GM21717 (cell line): ENCODE results near the gene SEMA4C.
"Not testable (repeated sequence)": the region's sequence is repeated elsewhere in the genome, so short reads cannot be mapped to it uniquely, and the experiment has no call there.

Experiments used
- ATAC-seq: cut with Tn5 transposase; IDR thresholded peaks from one replicate; pipeline ENCODE4 v1.9.1; 2021; ENCODE audit warnings: mild to moderate bottlenecking, moderate library complexity; ENCODE audit not compliant: unreplicated experiment

Gene SEMA4C

GRCh38 chr2:96898641-96899412 lies 28.9 kb upstream of the SEMA4C start:
- no peak for ATAC-seq

- ATAC-seq: no peak
Observed at GRCh38 chr2:96898135-96898505, 28.2 kb upstream of the SEMA4C start.

GRCh38 chr2:96897491-96898134 lies 27.7 kb upstream of the SEMA4C start:
- no peak for ATAC-seq

- ATAC-seq: no peak
Observed at GRCh38 chr2:96895746-96896651, 26.1 kb upstream of the SEMA4C start.

GRCh38 chr2:96895032-96895745 lies 25.3 kb upstream of the SEMA4C start:
- no peak for ATAC-seq

GRCh38 chr2:96894151-96894531 lies 24.3 kb upstream of the SEMA4C start:
- ATAC-seq: no peak

GRCh38 chr2:96893289-96894150 lies 23.6 kb upstream of the SEMA4C start:
- ATAC-seq: no peak

GRCh38 chr2:96891591-96892333 lies 21.9 kb upstream of the SEMA4C start:
- no peak for ATAC-seq

GRCh38 chr2:96890726-96891385 lies 21.0 kb upstream of the SEMA4C start:
- no peak for ATAC-seq

- no peak for ATAC-seq
Observed at GRCh38 chr2:96890252-96890651, 20.4 kb upstream of the SEMA4C start.

- not testable (repeated sequence) for ATAC-seq
Observed at GRCh38 chr2:96889502-96889901, 19.6 kb upstream of the SEMA4C start.

- ATAC-seq: no peak
Observed at GRCh38 chr2:96888072-96889011, 18.5 kb upstream of the SEMA4C start.

GRCh38 chr2:96887493-96888012 lies 17.7 kb upstream of the SEMA4C start:
- no peak for ATAC-seq

GRCh38 chr2:96885432-96886347 lies 15.8 kb upstream of the SEMA4C start:
- no peak for ATAC-seq

GRCh38 chr2:96884299-96885094 lies 14.6 kb upstream of the SEMA4C start:
- no peak for ATAC-seq

GRCh38 chr2:96883306-96883705 lies 13.4 kb upstream of the SEMA4C start:
- no peak for ATAC-seq
